ENCODE data around the gene PRRG2.

Gene PRRG2

DNA sequence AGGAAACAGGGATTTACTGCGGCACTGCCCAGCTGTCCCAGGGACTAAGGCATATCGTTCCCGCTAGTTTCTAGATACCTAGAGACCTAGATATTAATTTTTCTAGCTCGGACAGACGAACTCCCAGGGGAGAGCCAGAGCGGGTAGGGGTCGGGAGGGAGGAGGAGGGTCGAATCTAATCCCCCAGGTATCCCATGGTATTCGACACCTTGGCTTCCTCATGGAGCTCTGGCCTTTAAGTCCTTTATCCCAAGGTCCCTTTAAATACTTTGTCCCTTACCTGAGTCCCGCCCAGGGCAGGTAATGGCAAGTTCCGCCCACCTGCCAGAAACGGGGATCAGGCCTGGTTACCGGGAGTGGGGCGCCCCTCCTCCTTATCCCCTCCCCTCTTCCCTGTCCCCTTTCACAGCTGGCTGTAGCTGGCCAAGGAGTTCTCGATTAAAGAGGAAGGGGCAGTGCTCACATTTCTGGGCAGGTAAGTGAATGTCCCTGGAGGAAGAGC lies at the start of gene PRRG2:
Gene PRRG2, plus strand, starts transcription at position 310 of the 502 bp plus-strand sequence. CDS start 1,904 bp downstream, outside the sequence.
- no peak for DNase-seq (ENCODE audit: low spot score)

DNA sequence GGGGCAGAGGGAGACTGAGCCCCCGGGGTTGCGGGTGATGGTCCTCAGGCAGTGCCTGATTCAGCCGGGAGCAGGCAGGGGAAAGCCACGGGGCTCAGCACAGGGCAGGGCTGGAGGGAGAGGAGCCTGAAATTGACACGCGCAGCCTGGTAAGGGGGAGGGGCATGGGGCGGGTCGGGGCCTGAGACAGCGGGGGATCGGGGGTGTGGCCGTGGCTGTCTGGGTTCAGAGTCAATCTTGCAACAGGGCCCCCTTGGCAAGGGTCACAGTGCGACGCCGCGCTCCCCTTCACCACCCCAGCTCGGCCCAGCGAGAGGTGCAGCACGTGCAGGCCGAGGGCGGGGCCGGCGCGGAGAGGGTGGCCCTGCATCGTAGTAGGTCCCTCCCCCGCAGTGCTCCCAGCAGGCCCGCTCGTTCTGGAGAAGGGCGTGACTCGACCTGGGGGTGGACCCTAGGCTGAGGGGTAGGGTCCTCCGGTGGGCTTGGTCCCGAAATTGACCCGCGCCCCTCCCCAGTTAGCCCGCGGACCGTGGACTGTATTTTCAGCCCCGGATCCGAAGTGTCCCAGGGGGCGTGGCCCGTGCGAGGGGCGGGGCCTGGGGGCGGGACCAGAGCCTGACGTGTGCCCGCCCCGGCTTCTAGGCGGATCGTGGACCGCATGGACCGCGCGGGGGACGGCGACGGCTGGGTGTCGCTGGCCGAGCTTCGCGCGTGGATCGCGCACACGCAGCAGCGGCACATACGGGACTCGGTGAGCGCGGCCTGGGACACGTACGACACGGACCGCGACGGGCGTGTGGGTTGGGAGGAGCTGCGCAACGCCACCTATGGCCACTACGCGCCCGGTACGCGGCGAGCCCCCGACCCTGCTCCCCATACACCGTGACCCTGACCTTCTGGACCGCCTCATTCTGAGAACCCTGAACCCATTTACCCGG lies 47.3 kb upstream of the PRRG2 start:
- peak; percentile 84 for DNase-seq (ENCODE audit: low spot score)

DNA sequence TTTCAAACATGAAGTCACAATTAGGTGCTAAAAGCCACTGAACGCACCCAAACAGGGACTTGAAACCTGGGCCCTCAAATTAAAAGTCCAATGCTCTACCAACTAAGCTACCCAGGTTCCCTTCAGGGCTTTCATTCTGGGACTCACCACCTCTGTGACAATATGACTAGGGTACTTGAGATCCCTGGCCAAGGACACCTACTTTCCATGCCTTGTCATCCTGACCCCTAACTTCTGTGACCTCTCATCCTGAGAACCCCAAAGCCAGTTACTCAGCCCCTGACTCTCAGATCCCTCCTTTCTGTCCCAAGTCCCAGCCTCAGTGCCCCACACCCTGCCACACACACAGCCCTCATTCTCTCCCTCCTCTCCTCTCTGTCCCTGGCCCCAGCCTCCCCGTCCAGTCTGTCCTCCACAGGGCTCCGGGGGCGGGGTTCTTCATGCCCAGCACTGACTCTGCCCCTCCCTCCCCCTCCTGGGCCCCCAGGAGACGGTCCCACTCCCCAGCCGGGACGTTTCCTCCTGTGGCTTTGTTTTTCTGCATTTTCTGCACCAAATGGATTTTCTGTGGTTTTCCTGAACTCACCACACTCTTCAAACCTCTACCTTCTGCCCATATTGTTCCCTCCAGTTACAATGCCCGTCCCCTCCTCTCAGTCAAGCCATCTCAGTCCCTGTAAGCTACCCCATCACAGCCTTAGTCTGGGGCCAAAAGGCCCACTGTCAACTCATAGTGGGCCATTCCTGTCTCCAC lies 46.3 kb upstream of the PRRG2 start:
- DNase-seq (ENCODE audit: low spot score), result no peak

GRCh38 chr19:49536921-49537462 lies 44.1 kb upstream of the PRRG2 start:
- DNase-seq (ENCODE audit: low spot score), result no peak

GRCh38 chr19:49538643-49539042 lies 42.5 kb upstream of the PRRG2 start:
- DNase-seq (ENCODE audit: low spot score), result no peak

DNA sequence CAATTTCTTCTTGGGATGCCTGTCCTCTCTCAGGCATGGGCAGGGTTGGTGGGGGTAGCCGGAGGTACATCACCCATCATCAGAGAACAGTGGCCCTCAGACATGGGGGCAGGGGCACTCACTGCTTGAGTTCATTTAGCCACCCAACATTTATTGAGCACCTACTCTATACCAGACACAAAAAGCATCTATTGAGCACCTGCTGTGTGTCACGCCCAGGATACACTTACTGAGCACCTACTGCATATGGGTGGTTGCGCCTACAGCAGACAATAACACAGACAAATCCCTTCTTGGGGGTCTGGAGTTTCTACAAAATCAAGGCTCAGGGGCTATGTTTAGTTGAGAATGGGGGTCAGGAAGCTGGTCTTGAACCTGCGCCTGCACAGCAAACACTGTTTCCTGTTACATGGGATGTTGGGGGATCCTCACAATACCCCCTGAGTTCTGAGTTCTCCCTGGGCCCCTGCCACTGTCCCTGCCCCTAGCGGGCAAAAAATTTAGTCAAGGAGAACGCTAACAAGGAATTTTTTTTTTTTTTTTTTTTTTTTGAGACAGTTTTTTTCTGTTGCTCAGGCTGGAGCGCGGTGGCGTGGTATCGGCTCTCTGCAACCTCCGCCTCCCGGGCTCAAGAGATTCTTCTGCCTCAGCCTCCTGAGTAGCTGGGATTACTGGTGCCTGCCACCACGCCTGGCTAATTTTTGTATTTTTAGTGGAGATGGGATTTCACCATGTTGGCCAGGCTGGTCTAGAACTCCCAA lies 41.7 kb upstream of the PRRG2 start:
- DNase-seq (ENCODE audit: low spot score), result no peak

DNA sequence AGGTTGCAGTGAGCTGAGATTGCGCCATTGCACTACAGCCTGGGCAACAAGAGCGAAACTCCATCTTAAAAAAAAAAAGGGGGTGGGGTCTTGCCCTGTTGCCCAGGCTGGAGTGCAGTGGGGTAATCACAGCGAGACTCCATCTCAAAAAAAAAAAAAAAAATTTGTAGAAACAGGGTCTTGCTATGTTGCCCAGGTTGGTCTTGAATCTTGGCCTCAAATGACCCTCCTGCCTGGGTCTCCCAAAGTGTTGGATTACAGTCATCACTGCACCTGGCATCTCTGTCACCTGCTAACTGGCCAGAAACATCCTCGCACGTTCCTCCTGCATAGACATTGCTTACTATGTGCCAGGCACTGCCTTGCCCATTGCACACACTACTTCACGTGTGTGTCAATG lies 39.2 kb upstream of the PRRG2 start:
- no peak for DNase-seq (ENCODE audit: low spot score)

GRCh38 chr19:49542446-49542845 lies 38.7 kb upstream of the PRRG2 start:
- DNase-seq (ENCODE audit: low spot score), result no peak

DNA sequence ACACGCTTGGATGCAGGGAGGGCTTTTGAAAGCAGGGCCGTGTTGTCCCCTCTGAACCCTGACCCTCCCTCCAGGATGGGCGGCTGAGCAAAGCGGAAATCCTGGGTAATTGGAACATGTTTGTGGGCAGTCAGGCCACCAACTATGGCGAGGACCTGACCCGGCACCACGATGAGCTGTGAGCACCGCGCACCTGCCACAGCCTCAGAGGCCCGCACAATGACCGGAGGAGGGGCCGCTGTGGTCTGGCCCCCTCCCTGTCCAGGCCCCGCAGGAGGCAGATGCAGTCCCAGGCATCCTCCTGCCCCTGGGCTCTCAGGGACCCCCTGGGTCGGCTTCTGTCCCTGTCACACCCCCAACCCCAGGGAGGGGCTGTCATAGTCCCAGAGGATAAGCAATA lies 38.1 kb upstream of the PRRG2 start:
- DNase-seq (ENCODE audit: low spot score), result no peak

DNA sequence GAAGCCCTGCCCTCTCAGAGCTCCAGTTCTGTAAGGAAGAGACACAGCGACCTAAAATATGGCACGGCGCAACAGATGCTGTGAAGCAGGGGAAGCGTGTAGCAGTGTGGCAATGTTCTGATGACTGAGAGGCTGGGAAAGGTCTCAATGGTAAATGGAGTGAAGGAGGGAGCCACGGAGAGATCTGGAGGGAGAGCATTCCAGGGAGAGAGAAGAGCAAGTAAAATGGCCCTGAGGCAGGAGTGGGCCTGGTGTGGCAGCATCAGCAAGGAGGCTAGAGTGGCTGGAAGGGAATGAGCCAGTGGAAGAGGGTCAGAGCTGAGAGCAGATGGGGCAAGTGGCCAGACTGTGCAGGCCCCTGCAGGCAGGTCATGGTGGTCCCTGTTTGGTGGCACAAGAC lies 37.0 kb upstream of the PRRG2 start:
- DNase-seq (ENCODE audit: low spot score), result no peak

GRCh38 chr19:49546825-49547565 lies 34.1 kb upstream of the PRRG2 start:
- DNase-seq (ENCODE audit: low spot score), result peak; percentile 83

GRCh38 chr19:49549045-49549444 lies 32.1 kb upstream of the PRRG2 start:
- DNase-seq (ENCODE audit: low spot score), result no peak

DNA sequence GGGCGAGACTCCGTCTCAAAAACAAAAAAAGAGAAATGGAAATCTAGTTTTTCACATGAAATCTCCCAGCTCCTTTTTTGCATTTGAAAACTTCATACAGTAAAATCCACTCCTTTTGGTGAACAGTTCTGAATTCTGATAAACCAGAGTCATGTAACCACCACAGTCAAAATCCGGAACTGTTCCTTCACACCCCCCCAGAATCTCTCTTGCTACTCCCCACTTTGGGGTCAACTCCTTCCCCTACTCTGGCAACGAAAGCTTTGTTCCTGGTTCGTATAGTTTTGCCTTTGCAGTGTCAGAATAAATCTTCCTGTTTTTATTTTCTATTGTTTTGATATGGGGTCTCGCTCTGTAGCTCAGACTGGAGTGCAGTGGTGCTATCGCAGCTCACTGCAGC lies 29.6 kb upstream of the PRRG2 start:
- DNase-seq (ENCODE audit: low spot score), result no peak

DNA sequence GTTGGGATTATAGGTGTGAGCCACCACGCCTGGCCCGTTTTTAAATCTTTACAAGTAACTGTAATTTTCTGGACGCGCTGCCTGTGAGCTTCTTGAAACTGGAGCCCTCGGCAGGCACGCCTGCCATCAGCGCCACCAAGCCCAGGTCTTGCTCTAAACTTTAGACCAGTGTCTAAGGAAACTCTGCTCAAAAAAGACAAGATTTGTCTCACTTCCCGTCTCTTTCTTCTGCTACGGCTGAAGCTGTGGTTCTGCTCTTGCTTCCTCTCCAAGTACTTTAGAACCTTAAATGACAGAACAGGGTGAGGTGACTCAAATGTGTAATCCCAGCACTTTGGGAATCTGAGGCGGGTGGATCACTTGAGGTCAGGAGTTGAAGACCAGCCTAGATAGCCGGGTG lies 28.4 kb upstream of the PRRG2 start:
- DNase-seq (ENCODE audit: low spot score), result no peak

- DNase-seq (ENCODE audit: low spot score), result no peak
Measured at GRCh38 chr19:49553451-49554271, 27.5 kb upstream of the PRRG2 start.

GRCh38 chr19:49554701-49555181 lies 26.4 kb upstream of the PRRG2 start:
- no peak for DNase-seq (ENCODE audit: low spot score)

DNA sequence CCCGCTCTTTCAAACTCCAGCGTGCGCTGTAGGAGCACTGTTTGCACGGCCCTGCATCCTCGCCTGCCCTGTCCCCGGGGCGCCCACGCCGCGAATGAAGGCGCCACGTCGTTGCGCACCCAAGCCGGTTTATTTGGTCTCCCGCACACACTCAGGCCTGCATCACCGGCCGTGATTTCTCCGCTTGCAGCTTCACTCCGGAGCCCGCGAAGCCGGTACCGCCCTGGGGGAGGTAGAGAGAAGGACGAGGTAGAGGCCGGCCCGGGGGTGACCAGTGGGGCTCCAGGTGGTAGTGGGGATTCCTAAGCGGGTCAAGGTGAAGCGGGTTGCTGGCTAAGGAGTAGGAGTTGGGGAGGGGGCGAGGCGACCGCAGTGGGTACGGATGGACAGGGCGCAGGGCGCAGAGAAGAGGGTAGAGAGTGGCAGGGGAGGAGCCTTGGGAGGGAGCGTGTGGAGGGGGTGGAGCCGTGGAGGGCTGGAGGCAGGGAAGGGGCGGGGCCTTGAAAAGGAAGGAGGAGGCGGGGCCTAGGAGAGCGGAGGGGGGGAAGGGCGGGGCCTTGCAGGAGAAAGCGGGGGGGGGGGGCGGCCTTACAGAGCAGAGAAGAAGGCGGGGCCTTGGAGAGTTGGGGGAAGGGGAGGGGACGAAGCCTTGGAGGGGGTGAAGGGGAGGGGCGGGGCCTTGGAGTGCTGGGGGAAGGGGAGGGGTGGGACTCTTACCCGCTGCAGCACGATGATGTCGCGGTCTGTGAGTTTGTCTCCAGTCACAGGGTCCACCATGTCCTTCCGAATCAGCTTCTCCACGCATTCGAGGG lies 25.3 kb upstream of the PRRG2 start:
- peak; percentile 93 for DNase-seq (ENCODE audit: low spot score)

DNA sequence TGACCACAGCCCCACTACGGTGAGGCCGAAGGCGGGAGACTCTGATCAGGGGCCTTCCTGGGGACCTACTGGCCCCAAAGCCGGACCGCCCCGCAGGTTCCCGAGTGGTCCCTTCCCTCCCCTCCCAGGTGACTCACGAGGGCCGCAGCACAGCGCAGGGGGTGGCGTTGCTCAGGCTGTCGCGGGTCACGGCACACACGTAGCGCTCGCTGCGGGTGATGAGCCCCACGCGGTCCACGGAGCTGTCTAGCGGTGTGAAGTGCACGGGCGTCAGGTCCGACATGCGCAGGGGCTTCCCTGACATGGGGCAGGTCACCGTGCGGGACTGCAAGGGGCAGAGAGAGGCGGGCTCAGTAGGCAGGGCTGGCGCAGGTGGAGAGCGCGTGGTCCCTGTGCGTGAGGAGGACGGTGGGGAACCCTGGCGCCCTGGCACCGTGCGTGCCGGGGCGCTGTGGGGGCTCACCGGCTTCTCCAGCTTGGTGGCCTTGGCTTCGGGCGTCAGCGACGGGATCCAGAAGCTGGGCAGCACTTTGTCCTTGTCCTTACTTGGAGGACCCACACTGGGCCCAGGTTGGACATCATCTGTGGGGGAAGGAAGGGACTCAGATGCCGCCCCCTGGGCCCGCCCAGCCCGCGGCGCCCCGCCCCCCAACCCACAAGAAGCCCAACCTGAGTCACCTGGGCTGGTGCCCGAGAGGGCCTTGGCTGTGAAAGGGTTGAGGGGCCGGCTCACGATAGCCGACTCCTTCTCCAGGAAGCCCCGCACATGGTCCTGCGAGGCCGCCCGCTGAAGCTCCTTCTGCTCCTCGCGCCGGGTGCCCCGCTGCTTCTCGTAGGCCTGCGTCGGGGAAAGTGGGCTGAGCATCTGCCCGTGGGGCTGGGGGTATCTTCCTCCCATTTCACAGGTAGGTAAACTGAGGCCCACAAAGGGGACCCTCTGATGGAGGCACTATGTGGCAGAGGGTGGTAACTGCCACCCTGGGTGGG lies 24.4 kb upstream of the PRRG2 start:
- peak; percentile 62 for DNase-seq (ENCODE audit: low spot score)
